Psoas muscle (tissue), 8 donors: ENCODE data around the gene UTP11. TPM values are rescaled to one million over a fixed set of nuclear protein-coding genes. Genes with fewer than 3 reads are reported as not detected.

Source experiments
- ATAC-seq, 4 donors: fragments of 200-7000 bp; cut with Tn5 transposase; one replicate each; pipeline ENCODE4 v1.9.1; 2020; ENCODE audit warnings: moderate library complexity in 3 of 4, mild to moderate bottlenecking in 2 of 4
- DNase-seq, 2 donors: peaks; one replicate each; pipeline ENCODE4 v3.0.0-alpha.2; 2020
- H3K27ac ChIP-seq: fragments of 200-600 bp; one replicate; pipeline ENCODE4 v1.8.0; 2022
- H3K27me3 ChIP-seq, 3 donors: fragments of 200-600 bp in 1 of 3; one replicate each; pipeline versions ENCODE4 v1.6.1 to v1.8.0; 2013 to 2022; ENCODE audit warnings: low read length in 2 of 3, mild to moderate bottlenecking in 2 of 3, moderate library complexity in 1 of 3; ENCODE audit not compliant: insufficient read depth in 3 of 3
- H3K36me3 ChIP-seq, 2 donors: fragments of 200-600 bp in 1 of 2; one replicate each; pipeline versions ENCODE4 v1.6.1 to v1.8.0; 2013 to 2022; ENCODE audit warnings: low read depth in 1 of 2, mild to moderate bottlenecking in 1 of 2, moderate library complexity in 1 of 2; ENCODE audit not compliant: insufficient read depth in 1 of 2
- H3K4me1 ChIP-seq: fragments of 200-600 bp; one replicate; pipeline ENCODE4 v1.8.0; 2022
- H3K4me3 ChIP-seq: fragments of 200-600 bp; one replicate; pipeline ENCODE4 v1.8.0; 2022; ENCODE audit warnings: mild to moderate bottlenecking
- H3K9me3 ChIP-seq: fragments of 200-600 bp; one replicate; pipeline ENCODE4 v1.8.0; 2022
- CTCF ChIP-seq: fragments of 200-600 bp; IDR thresholded peaks from one replicate; pipeline ENCODE4 v1.8.0; 2022; ENCODE audit warnings: antibody characterized with exemption
- WGBS, 3 donors: extraction: QIAGEN DNeasy Blood & Tissue Kit; methylation state at CpG; one replicate each; pipeline versions ENCODE4 v1.1.6 to v1.1.7; 2013; 5-methylcytosine and 5-hydroxymethylcytosine counted together
- intact Hi-C, 2 donors: fragments of 100-400 bp; cut with DNase I; formaldehyde crosslinking; loops; one replicate each; pipeline versions ENCODE4 v1.11.0 to v1.14.2; 2022
- polyA plus RNA-seq, 3 donors: library from polyadenylated mRNA; stranded (reverse); fragments of 200-250 nt; gene quantifications; one replicate each; pipeline ENCODE4 v1.2.3, GENCODE V29; 2013
- total RNA-seq, 4 donors: library from RNA; stranded (reverse); fragmentation: NEBNext Ultra II Directional in 2 of 4; extraction: Animal tissue kit (Norgen Biotek cat#: 25700) in 2 of 4; gene quantifications; one replicate each; pipeline versions ENCODE4 v1.2.1 to v1.2.4, GENCODE V29; 2021 to 2023
- donor health status: healthy with polysubstance abuse.
- donor health status: DM: no; HTN: no; CAD: no; lungs with moderate emphysema.
- donor health status: Bipolar disorder and iron deficiency.
- donor health status: healthy.
- donor health status: DM: yes; HTN: yes; CAD: no.
- donor health status: DM: no; HTN: no; CAD: no.
- donor health status: DM: no; HTN: no; CAD: no.
- donor health status: DM: yes; HTN: yes; CAD: no.

UTP11 gene
- total and polyA plus RNA-seq, 7 donors, result 65.2 to 253 (median 155) TPM

- peak; percentile 35 to 66 for DNase-seq
- TF ChIP-seq CTCF, result no peak
- Histone ChIP-seq H3K4me3 (peak overlapping the region; percentile 13), H3K27me3 (peaks cover 0 to 52% (median 26%) of the 10 kb centered on the region in 3 donors), H3K27ac (no peak overlapping the region), H3K9me3 (no peaks in the 10 kb centered on the region), H3K36me3 (no peaks in the 10 kb centered on the region), H3K4me1 (peaks cover 17% of the 10 kb centered on the region)
- intact Hi-C loops, result loop anchor here (1.0 to 10.0 kb wide), 3 partner anchors 8 to 789 kb away; no protein-coding TSS in a partner anchor
- no peak for ATAC-seq
- 3% methylated on average over 50 to 115 of the region's 115 CpGs for WGBS, 3 donors
Observed at GRCh38 chr1:38045401-38046332, 33.1 kb downstream of the UTP11 start.

DNA sequence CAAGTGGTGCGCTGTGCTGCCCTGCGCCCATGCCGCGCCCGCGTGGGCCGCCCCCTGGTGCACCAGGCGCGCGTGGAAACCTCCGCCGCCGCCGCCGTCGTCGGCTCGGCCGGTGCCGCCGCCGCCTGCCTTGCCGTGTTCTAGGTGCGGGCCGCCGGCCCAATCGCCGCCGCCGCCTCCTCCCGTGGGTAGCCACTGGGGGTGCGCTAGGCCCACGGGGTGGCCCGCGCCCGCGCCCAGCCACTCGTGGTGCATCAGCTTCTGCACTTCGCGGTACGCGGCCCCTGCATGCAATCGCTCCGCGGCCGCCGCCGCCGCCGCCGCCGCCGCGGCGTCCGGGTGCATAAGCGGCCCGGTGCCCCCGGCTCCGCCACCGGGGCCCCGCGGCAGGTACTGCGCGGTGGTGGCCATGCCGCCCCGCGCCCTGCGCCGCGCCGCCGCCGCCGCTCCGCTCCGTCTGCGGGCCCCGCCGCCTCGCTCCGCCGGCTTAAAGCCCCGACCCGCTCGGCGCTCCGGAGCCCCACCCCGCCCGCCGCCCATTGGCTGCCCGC, 33.9 kb downstream of the UTP11 start, which contains the start of gene POU3F1:
Gene POU3F1 (minus strand): TSS at position 461 of the 551 bp plus-strand sequence. CDS start 50 bp downstream, at position 411.
- TF ChIP-seq CTCF, result no peak
- Histone ChIP-seq H3K9me3 (no peaks in the 10 kb centered on the region), H3K4me3 (peak within 1 kb of the TSS; percentile 71), H3K36me3 (no peaks in the 10 kb centered on the region), H3K27me3 (peaks cover 0 to 50% (median 24%) of the 10 kb centered on the region in 3 donors), H3K4me1 (peaks cover 17% of the 10 kb centered on the region), H3K27ac (peak within 1 kb of the TSS; percentile 64)
- 1 to 2% (median 1%) methylated on average over 18 to 91 of the region's 92 CpGs for WGBS, 3 donors
- no peak for ATAC-seq
- no peak for DNase-seq
- intact Hi-C loops, result loop anchor here (1.0 to 10.0 kb wide), 3 partner anchors 9 to 788 kb away; no protein-coding TSS in a partner anchor

DNA sequence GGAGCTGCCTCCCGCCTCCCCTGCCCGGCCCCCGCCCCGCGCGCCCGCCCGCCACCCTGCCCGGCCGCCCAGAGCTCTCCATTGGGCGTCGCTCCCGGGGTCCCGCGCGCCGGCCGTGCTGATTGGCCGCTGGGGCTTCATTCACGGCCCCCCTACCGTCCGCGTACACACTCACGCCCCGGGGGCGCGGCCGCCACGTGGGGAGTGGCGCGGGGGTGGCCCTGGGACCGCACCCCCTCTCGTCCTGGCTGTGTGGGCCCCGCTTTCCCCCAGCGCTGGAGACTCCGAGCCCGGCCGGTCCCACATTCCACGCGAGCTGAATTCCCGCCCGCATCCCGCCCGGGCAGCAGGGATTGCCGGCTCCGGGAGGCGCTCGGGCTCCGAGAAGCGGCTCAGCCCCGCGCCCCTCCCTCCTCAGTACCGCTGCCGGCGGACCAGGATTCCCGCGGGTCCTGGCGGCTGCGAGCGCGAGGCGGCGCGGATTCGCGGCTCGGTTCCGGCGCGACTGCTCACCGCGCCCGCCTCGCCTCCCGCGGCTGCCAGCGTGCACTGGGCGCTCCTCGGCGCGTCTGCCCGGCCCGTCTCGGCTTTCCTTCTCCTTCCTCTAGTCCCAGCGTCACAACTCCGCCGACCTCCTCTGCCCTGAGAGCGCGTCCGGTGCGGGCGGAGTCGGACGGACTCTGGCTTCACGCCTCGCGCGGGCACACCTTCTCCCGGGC, 34.5 kb downstream of the UTP11 start:
- intact Hi-C loops, result loop anchor here (1.0 to 10.0 kb wide), 3 partner anchors 10 to 788 kb away; no protein-coding TSS in a partner anchor
- DNase-seq (peak; percentile 92 to 93), ATAC-seq (peak; percentile 90 to 96 (median 93))
- peak overlapping the region; percentile 64 for H3K27ac ChIP-seq
- H3K9me3 ChIP-seq, result no peaks in the 10 kb centered on the region
- peaks cover 0 to 46% (median 22%) of the 10 kb centered on the region in 3 donors for H3K27me3 ChIP-seq
- H3K36me3 ChIP-seq, result no peaks in the 10 kb centered on the region
- H3K4me3 ChIP-seq, result peak overlapping the region; percentile 71
- 0 to 2% (median 0%) methylated on average over 32 to 99 of the region's 99 CpGs for WGBS, 3 donors
- peaks cover 17% of the 10 kb centered on the region for H3K4me1 ChIP-seq
- TF ChIP-seq CTCF, result no peak

DNA sequence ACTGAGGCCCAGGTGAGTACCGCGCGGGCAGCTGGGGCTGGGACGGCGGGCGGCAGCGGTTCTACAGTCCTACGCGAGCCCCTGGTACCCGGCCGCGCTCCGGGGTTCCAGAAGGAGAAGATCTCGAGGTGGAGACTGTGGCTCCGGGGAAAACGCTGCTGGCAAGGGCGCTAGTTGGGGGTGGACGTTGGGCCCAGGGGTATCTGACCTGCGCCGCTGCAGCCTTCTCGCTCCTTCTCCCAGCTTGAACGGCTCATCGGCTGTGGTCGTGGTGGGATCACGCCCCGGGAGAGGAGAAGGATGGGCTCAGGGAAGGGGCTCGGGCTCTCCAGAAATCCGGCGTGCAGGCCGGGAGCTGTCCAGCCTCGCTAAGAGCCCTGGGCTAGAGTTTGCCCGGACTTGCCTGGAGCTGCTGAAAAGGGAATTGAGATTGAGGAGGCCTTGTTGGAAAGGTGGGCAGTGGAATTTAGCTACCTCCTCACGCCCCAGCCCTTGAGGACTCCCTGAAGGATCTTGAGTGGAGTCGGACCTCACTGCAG, 35.1 kb downstream of the UTP11 start:
- DNase-seq (no peak), ATAC-seq (no peak)
- no peaks in the 10 kb centered on the region for H3K9me3 ChIP-seq
- H3K4me1 ChIP-seq, result peaks cover 17% of the 10 kb centered on the region
- H3K27me3 ChIP-seq, result peaks cover 0 to 40% (median 17%) of the 10 kb centered on the region in 3 donors
- H3K27ac ChIP-seq, result peak overlapping the region; percentile 64
- H3K4me3 ChIP-seq, result peak overlapping the region; percentile 71
- TF ChIP-seq CTCF, result no peak
- intact Hi-C loops, result loop anchor here (5.0 to 10.0 kb wide), 2 partner anchors 90 to 787 kb away; no protein-coding TSS in a partner anchor
- H3K36me3 ChIP-seq, result no peaks in the 10 kb centered on the region
- WGBS, 3 donors, result 9 to 15% (median 11%) methylated on average over 26 to 34 of the region's 34 CpGs
